ENCODE measurements around the gene IL1A.

DNA sequence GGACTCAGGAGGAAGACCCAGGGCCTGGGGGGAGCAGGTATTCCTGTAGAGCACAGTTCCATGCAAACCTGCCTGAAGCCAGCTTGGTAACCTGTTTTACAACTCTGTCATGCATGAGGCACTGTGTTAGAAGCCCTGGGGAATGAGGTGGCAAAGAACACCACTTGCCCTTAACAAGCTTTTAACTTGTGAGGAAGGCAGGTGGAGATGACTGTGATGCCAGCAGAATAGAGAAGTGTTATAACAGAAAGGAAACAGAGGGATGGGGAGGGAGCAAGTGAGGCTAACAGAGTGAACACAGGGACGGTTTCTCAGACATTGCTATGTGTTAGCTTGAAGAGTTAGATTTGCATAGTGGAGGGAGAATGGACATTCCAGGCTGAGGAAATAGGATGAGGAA, 11.5 kb upstream of the IL1A start:
- no peak for TF ChIP-seq ZFP30 (CRISPR knock-in tag; IDR thresholded peaks at IDR 0.05)
- TF ChIP-seq, protein P1, sequence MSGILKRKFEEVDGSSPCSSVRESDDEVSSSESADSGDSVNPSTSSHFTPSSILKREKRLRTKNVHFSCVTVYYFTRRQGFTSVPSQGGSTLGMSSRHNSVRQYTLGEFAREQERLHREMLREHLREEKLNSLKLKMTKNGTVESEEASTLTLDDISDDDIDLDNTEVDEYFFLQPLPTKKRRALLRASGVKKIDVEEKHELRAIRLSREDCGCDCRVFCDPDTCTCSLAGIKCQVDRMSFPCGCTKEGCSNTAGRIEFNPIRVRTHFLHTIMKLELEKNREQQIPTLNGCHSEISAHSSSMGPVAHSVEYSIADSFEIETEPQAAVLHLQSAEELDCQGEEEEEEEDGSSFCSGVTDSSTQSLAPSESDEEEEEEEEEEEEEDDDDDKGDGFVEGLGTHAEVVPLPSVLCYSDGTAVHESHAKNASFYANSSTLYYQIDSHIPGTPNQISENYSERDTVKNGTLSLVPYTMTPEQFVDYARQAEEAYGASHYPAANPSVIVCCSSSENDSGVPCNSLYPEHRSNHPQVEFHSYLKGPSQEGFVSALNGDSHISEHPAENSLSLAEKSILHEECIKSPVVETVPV (CRISPR knock-in tag; IDR thresholded peaks at IDR 0.05), result no peak
- TF ChIP-seq SNAI2 (CRISPR knock-in tag; IDR thresholded peaks at IDR 0.05), result no peak
- no peak for TF ChIP-seq ZNF70 (CRISPR knock-in tag; IDR thresholded peaks at IDR 0.05)
- TF ChIP-seq TCF4 (CRISPR knock-in tag; IDR thresholded peaks at IDR 0.05; ENCODE audit: borderline replicate concordance), result no peak
- no peak for TF ChIP-seq OSR1 (CRISPR knock-in tag; IDR thresholded peaks at IDR 0.05)
- no peak for TF ChIP-seq ZFP3 (CRISPR knock-in tag; IDR thresholded peaks at IDR 0.05)
- TF ChIP-seq CSDC2 (CRISPR knock-in tag; IDR thresholded peaks at IDR 0.05), result no peak
- TF ChIP-seq ARNTL (CRISPR knock-in tag; IDR thresholded peaks at IDR 0.05; ENCODE audit: borderline replicate concordance, low read depth), result no peak
- TF ChIP-seq ZNF565 (CRISPR knock-in tag; conservative IDR thresholded peaks at IDR 0.05; ENCODE audit: low read depth), result no peak
- no peak for TF ChIP-seq RARB (CRISPR knock-in tag; IDR thresholded peaks at IDR 0.05)
- no peak for TF ChIP-seq ISL1 (CRISPR knock-in tag; IDR thresholded peaks at IDR 0.05)
